H1 (cell line): Measurements from ENCODE around the gene BBIP1. TPM values are rescaled to one million over a fixed set of nuclear protein-coding genes. Genes with fewer than 3 reads are reported as not detected.

Experiments used
- CTCF ChIA-PET: fragments of 300-600 bp; sonication (Branson Sonifier 250); formaldehyde crosslinking; loops from one replicate; lab custom pipeline; 2021; ENCODE audit not compliant: partially characterized antibody; lab: Charles Lee
- POLR2A ChIA-PET: fragments of 300-600 bp; sonication (Branson Sonifier 250); formaldehyde crosslinking; loops from one replicate; lab custom pipeline; 2021; ENCODE audit warnings: inconsistent platforms; ENCODE audit not compliant: partially characterized antibody; lab: Charles Lee
- DNase-seq, 2 experiments: peaks; one replicate each; pipeline versions ENCODE4 v3.0.0 to v3.0.0-alpha.2; 2010 to 2022; ENCODE audit warnings: low spot score in 2 of 2, low read depth in 1 of 2, mixed read lengths in 1 of 2
- FAIRE-seq: peaks from 2 replicates; lab custom pipeline; 2011; peaks lifted over from hg19 to GRCh38; lab: Jason Lieb, UNC
- H2AFZ ChIP-seq: 2 replicates; pipeline ENCODE4 v1.8.1; 2012; ENCODE audit warnings: low read length, inconsistent platforms
- H2AK5ac ChIP-seq: 2 replicates; pipeline ENCODE4 v1.6.1; 2013; ENCODE audit warnings: low read depth, low read length
- H2BK120ac ChIP-seq: replicated peaks from 2 replicates; pipeline ENCODE3; 2013; ENCODE audit warnings: low read depth, low read length, inconsistent platforms
- H2BK12ac ChIP-seq: 2 replicates; pipeline ENCODE4 v1.6.1; 2013; ENCODE audit warnings: low read depth, low read length
- H2BK15ac ChIP-seq: 2 replicates; pipeline ENCODE4 v1.6.1; 2013; ENCODE audit warnings: low read length
- H2BK20ac ChIP-seq: 2 replicates; pipeline ENCODE4 v1.6.1; 2013; ENCODE audit warnings: low read length
- H2BK5ac ChIP-seq: 2 replicates; pipeline ENCODE4 v1.6.1; 2013; ENCODE audit warnings: low read depth, low read length
- H3K14ac ChIP-seq: 2 replicates; pipeline ENCODE4 v1.6.1; 2013; ENCODE audit warnings: inconsistent platforms; ENCODE audit not compliant: insufficient read length
- H3K18ac ChIP-seq: 2 replicates; pipeline ENCODE4 v1.6.1; 2013; ENCODE audit warnings: low read length; ENCODE audit errors: extremely low read depth
- H3K23ac ChIP-seq: 2 replicates; pipeline ENCODE4 v1.6.1; 2013; ENCODE audit warnings: inconsistent platforms; ENCODE audit not compliant: insufficient read length
- H3K23me2 ChIP-seq: 2 replicates; pipeline ENCODE4 v1.6.1; 2013; ENCODE audit warnings: low read depth, low read length
- H3K27ac ChIP-seq: 2 replicates; pipeline ENCODE4 v1.6.1; 2011; ENCODE audit warnings: low read depth, low read length, inconsistent platforms
- H3K27me3 ChIP-seq, 4 experiments: replicated peaks in 1 of 4; 1 replicate in 1 of 4; 2 replicates in 3 of 4; pipeline versions ENCODE4 v1.6.1 to v1.8.1; 2011 to 2013; ENCODE audit warnings: low read length in 3 of 4, mild to moderate bottlenecking in 3 of 4, inconsistent platforms in 2 of 4, mixed read lengths in 2 of 4, moderate library complexity in 1 of 4; ENCODE audit not compliant: control insufficient read depth in 3 of 4, insufficient read depth in 3 of 4; ENCODE audit errors: extremely low read depth in 1 of 4
- H3K36me3 ChIP-seq, 4 experiments: 2 replicates each; pipeline versions ENCODE4 v1.6.1 to v1.8.1; 2011 to 2013; ENCODE audit warnings: mild to moderate bottlenecking in 4 of 4, low read length in 3 of 4, moderate library complexity in 2 of 4, control low read depth in 1 of 4, inconsistent platforms in 1 of 4; ENCODE audit not compliant: insufficient read depth in 4 of 4, control insufficient read depth in 2 of 4
- H3K4ac ChIP-seq: replicated peaks from 2 replicates; pipeline ENCODE3; 2013; ENCODE audit warnings: low read length, low read depth, mixed read lengths, inconsistent platforms; ENCODE audit not compliant: insufficient read length
- H3K4me1 ChIP-seq, 4 experiments: replicated peaks in 1 of 4; 1 replicate in 1 of 4; 2 replicates in 3 of 4; pipeline versions ENCODE4 v1.6.1 to v1.8.1; 2011 to 2013; ENCODE audit warnings: low read length in 3 of 4, inconsistent platforms in 2 of 4, mixed read lengths in 1 of 4; ENCODE audit not compliant: insufficient read depth in 4 of 4, control insufficient read depth in 3 of 4
- H3K4me2 ChIP-seq, 2 experiments: 2 replicates each; pipeline versions ENCODE4 v1.6.1 to v1.8.1; 2011 to 2013; ENCODE audit warnings: low read depth in 2 of 2, low read length in 2 of 2, control low read depth in 1 of 2, inconsistent platforms in 1 of 2, mild to moderate bottlenecking in 1 of 2; ENCODE audit not compliant: insufficient read depth in 1 of 2
- H3K4me3 ChIP-seq, 4 experiments: fragments of 200-600, 300-600 bp in 1 of 4; sonication (generic), shearing (Covaris generic), sonication (Bioruptor Twin) in 1 of 4; 2 replicates each; pipeline versions ENCODE4 v1.5.1 to v1.8.1; 2011 to 2016; ENCODE audit warnings: low read length in 4 of 4, low read depth in 3 of 4, control low read depth in 2 of 4, inconsistent platforms in 2 of 4, mild to moderate bottlenecking in 2 of 4, mixed read lengths in 1 of 4, moderate library complexity in 1 of 4; ENCODE audit not compliant: insufficient read depth in 2 of 4; ENCODE audit errors: extremely low read depth in 1 of 4
- H3K56ac ChIP-seq: replicated peaks from 2 replicates; pipeline ENCODE3; 2013; ENCODE audit warnings: low read depth, mild to moderate bottlenecking, mixed read lengths, low read length, inconsistent platforms; ENCODE audit not compliant: insufficient read length
- H3K79me1 ChIP-seq: 2 replicates; pipeline ENCODE4 v1.6.1; 2013; ENCODE audit warnings: low read depth, low read length, control low read depth
- H3K79me2 ChIP-seq, 2 experiments: 2 replicates each; pipeline versions ENCODE4 v1.6.1 to v1.8.1; 2012 to 2013; ENCODE audit warnings: low read length in 2 of 2, mild to moderate bottlenecking in 2 of 2, inconsistent platforms in 1 of 2; ENCODE audit not compliant: insufficient read depth in 2 of 2, control insufficient read depth in 1 of 2
- H3K9ac ChIP-seq, 4 experiments: replicated peaks in 1 of 4; 1 replicate in 1 of 4; 2 replicates in 3 of 4; pipeline versions ENCODE4 v1.6.1 to v1.8.1; 2011 to 2013; ENCODE audit warnings: low read depth in 3 of 4, low read length in 3 of 4, control low read depth in 2 of 4, mild to moderate bottlenecking in 2 of 4, moderate library complexity in 2 of 4, inconsistent platforms in 1 of 4; ENCODE audit errors: extremely low read depth in 1 of 4
- H3K9me3 ChIP-seq, 2 experiments: 2 replicates each; pipeline versions ENCODE4 v1.6.1 to v1.8.1; 2012 to 2013; ENCODE audit warnings: mild to moderate bottlenecking in 2 of 2, moderate library complexity in 2 of 2, control low read depth in 1 of 2, inconsistent platforms in 1 of 2, low read depth in 1 of 2, low read length in 1 of 2, mixed read lengths in 1 of 2; ENCODE audit not compliant: insufficient read depth in 2 of 2
- H4K20me1 ChIP-seq, 2 experiments: replicated peaks in 1 of 2; 2 replicates each; pipeline versions ENCODE3 to v1.8.1; 2011 to 2013; ENCODE audit warnings: inconsistent platforms in 2 of 2, low read length in 2 of 2, mild to moderate bottlenecking in 1 of 2; ENCODE audit not compliant: insufficient read depth in 2 of 2, control insufficient read depth in 1 of 2
- H4K5ac ChIP-seq: 2 replicates; pipeline ENCODE4 v1.6.1; 2013; ENCODE audit warnings: low read length, low read depth, mixed read lengths, inconsistent platforms; ENCODE audit not compliant: insufficient read length
- H4K8ac ChIP-seq: 2 replicates; pipeline ENCODE4 v1.8.0; 2013; ENCODE audit warnings: mild to moderate bottlenecking, moderate library complexity, low read length, inconsistent platforms; ENCODE audit not compliant: insufficient read depth; ENCODE audit errors: extremely low read depth
- H4K91ac ChIP-seq: replicated peaks from 2 replicates; pipeline ENCODE3; 2013; ENCODE audit warnings: low read length, mixed read lengths, inconsistent platforms; ENCODE audit not compliant: insufficient read length
- ASH2L ChIP-seq: fragments of 200-600, 300-600 bp; sonication (generic); IDR thresholded peaks from one replicate; pipeline ENCODE4 v1.7.1; 2017; ENCODE audit warnings: low read length
- CREB1 ChIP-seq: IDR thresholded peaks from 2 replicates; pipeline ENCODE4 v1.6.1; 2012; ENCODE audit warnings: inconsistent platforms
- TBP ChIP-seq: IDR thresholded peaks from 2 replicates; pipeline ENCODE4 v1.6.1; 2011; ENCODE audit warnings: low read depth, low read length, improper control_type of control experiment
- ZNF274 ChIP-seq: IDR thresholded peaks from 2 replicates; pipeline ENCODE4 v1.7.0; 2012; ENCODE audit warnings: low read length, borderline replicate concordance; ENCODE audit errors: extremely low read depth
- WGBS, 2 experiments: shearing (Covaris generic) in 1 of 2; methylation state at CpG; one replicate each; pipeline versions ENCODE4 v1.1.6 to v1.1.7; 2013 to 2015; ENCODE audit warnings: low lambda C conversion rate in 2 of 2, mixed read lengths in 2 of 2, inconsistent platforms in 1 of 2, low coverage in 1 of 2, missing lambda C conversion rate in 1 of 2; ENCODE audit not compliant: insufficient replicate concordance in 2 of 2, insufficient coverage in 1 of 2, insufficient read length in 1 of 2; ENCODE audit errors: extremely low coverage in 1 of 2, missing lambda C conversion rate in 1 of 2; 5-methylcytosine and 5-hydroxymethylcytosine counted together
- polyA plus RNA-seq, 7 experiments: library from polyadenylated mRNA; depleted of rRNA in 3 of 7; stranded (reverse) in 5 of 7; unstranded in 2 of 7; fragments of >200 nt in 5 of 7; fragments of 200-250 nt in 2 of 7; gene quantifications; 1 replicate in 5 of 7; 2 replicates in 1 of 7; 4 replicates in 1 of 7; pipeline versions ENCODE4 v1.2.1 to v1.2.3, GENCODE V29; 2011 to 2013; ENCODE audit warnings: missing spikeins in 2 of 7, mixed read lengths in 2 of 7
- total RNA-seq: library from RNA; stranded (reverse); fragmentation: NEBNext Ultra II Directional; extraction: Animal tissue kit (Norgen Biotek cat#: 25700); gene quantifications from 2 replicates; pipeline ENCODE4 v1.2.1, GENCODE V29; 2021
- TF ChIP-seq, protein P1 (sequence below): IDR thresholded peaks from 2 replicates; pipeline ENCODE4 v1.6.1; 2012; ENCODE audit warnings: inconsistent platforms

Gene BBIP1
- total and polyA plus RNA-seq, 2 of the 8 experiments (the other 6 are each of a cell fraction or from before 2014, with no cell fraction given) = 8.8 to 19.6 TPM

GRCh38 chr10:110900983-110901382 is 18.0 kb downstream of the BBIP1 start:
- Histone ChIP-seq H3K79me2 (no peaks in the 10 kb centered on the region), H2BK5ac (no peak overlapping the region), H3K4me2 (no peak overlapping the region), H3K4ac (no peak overlapping the region), H3K27ac (no peak overlapping the region), H2BK12ac (no peak overlapping the region), H2BK15ac (no peak overlapping the region), H2AFZ (no peak overlapping the region), H3K27me3 (no peaks in the 10 kb centered on the region), H2BK20ac (no peak overlapping the region), H3K4me1 (no peaks in the 10 kb centered on the region), H3K23me2 (no peaks in the 10 kb centered on the region), H4K91ac (no peak overlapping the region), H2AK5ac (no peak overlapping the region), H3K36me3 (peaks cover 0 to 17% (median 0%) of the 10 kb centered on the region in 4 experiments; a peak in 1 of 8 replicates), H4K8ac (no peak overlapping the region), H3K14ac (no peak overlapping the region), H3K18ac (no peak overlapping the region), H4K5ac (no peak overlapping the region), H3K79me1 (no peaks in the 10 kb centered on the region), H2BK120ac (no peak overlapping the region), H3K4me3 (no peak overlapping the region), H3K9ac (no peak overlapping the region), H3K23ac (no peak overlapping the region), H3K56ac (no peak overlapping the region), H3K9me3 (no peaks in the 10 kb centered on the region), H4K20me1 (peaks cover 0 to 3% of the 10 kb centered on the region in 2 experiments)
- TF ChIP-seq TBP (no peak), ASH2L (no peak), ZNF274 (no peak), CREB1 (no peak)
- TF ChIP-seq, protein P1, sequence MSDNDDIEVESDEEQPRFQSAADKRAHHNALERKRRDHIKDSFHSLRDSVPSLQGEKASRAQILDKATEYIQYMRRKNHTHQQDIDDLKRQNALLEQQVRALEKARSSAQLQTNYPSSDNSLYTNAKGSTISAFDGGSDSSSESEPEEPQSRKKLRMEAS = no peak
- ChIA-PET POLR2A (interaction anchor here (1.0 to 1.5 kb wide), 3 partner anchors 10 to 30 kb away, joined by 3 to 4 read pairs (median 3); partner anchors contain the start of gene PDCD4), CTCF (no interaction called here)
- FAIRE-seq = no peak
- 100% methylated on average over 2 of the region's 2 CpGs; no CpG with 5 or more reads in 1 of the 2 experiments for WGBS, 2 experiments
- DNase-seq = no peak
